Skeletal muscle tissue (tissue), 4 donors: ENCODE data around the gene CABLES1. TPM values are rescaled to one million over a fixed set of nuclear protein-coding genes. Genes with fewer than 3 reads are reported as not detected.

ENCODE experiments used
- H3K27ac ChIP-seq: one replicate; pipeline ENCODE4 v1.7.0; 2013; ENCODE audit warnings: mild to moderate bottlenecking, low read depth, low read length, inconsistent platforms
- H3K27me3 ChIP-seq, 3 donors: one replicate each; pipeline ENCODE4 v1.7.0; 2013; ENCODE audit warnings: low read length in 3 of 3; ENCODE audit not compliant: control insufficient read depth in 3 of 3, insufficient read depth in 3 of 3
- H3K36me3 ChIP-seq, 3 donors: one replicate each; pipeline ENCODE4 v1.7.0; 2013; ENCODE audit warnings: low read length in 3 of 3; ENCODE audit not compliant: control insufficient read depth in 3 of 3, insufficient read depth in 3 of 3
- H3K4me1 ChIP-seq, 3 donors: one replicate each; pipeline ENCODE4 v1.7.0; 2013; ENCODE audit warnings: low read length in 3 of 3, mild to moderate bottlenecking in 3 of 3; ENCODE audit not compliant: control insufficient read depth in 3 of 3, insufficient read depth in 3 of 3
- H3K4me3 ChIP-seq, 3 donors: one replicate each; pipeline ENCODE4 v1.7.0; 2013; ENCODE audit warnings: low read length in 3 of 3
- H3K9ac ChIP-seq, 3 donors: one replicate each; pipeline ENCODE4 v1.7.0; 2013; ENCODE audit warnings: low read length in 3 of 3, mild to moderate bottlenecking in 3 of 3, moderate library complexity in 2 of 3, low read depth in 1 of 3
- H3K9me3 ChIP-seq, 3 donors: one replicate each; pipeline ENCODE4 v1.7.0; 2013; ENCODE audit warnings: low read length in 3 of 3; ENCODE audit not compliant: control insufficient read depth in 3 of 3
- total RNA-seq: library from RNA; depleted of rRNA; stranded (reverse); fragments of >200 nt; gene quantifications from one replicate; pipeline ENCODE4 v1.2.3, GENCODE V29; 2014
- donor health status: Osteomylitis.

The CABLES1 gene
- total RNA-seq, 1 donor from 2014 or later, result 4.7 TPM

DNA sequence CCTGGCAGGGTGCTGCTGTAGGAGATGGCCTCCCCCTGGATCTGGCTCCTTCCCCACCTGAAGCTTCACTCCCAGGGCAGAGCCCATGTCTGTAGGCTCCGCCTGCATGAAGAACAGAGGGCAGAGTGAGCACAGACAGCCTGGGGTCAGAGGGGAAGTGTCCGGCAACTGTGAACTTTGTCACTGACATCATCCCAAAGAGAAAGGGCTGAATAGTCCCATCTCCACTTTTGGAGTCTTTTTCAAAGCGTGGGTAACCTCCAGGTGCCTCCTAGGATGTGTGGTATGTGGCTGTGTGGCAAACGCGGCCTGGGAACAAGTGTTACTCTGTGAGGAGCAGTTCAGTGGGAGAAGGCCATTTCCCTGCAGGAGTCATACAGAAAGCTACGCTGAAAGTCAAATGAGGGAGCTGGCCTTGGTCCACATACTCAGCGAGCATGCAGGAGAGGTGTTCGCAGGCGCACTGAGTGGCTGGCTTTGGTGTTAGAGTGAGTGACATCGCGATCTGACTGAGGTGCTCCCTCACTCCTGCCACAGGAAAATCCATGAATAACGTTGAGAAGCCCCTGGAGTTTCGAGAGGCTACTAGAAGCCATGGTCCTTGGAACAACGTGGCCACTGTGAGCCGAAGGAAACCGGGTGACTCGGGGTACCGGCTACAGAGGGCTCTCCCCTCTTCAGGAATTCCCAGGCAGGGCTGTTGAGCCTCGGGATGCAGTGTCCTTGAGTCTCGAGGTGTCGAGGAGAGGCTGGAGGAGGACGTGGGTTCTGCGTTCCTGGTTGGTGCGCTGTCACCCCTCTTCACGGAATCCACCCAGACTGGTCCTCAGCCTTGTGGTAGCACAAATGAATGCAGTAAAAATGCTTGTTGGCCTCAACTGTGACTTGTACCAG is 54.7 kb downstream of the CABLES1 start:
- no peaks in the 10 kb centered on the region for H3K36me3 ChIP-seq
- H3K4me1 ChIP-seq, result peaks cover 7 to 9% (median 7%) of the 10 kb centered on the region in 3 donors
- no peaks in the 10 kb centered on the region for H3K9me3 ChIP-seq
- no peak overlapping the region for H3K9ac ChIP-seq
- no peak overlapping the region for H3K4me3 ChIP-seq
- no peak overlapping the region for H3K27ac ChIP-seq
- no peaks in the 10 kb centered on the region for H3K27me3 ChIP-seq

GRCh38 chr18:23191232-23191631 is 55.9 kb downstream of the CABLES1 start:
- Histone ChIP-seq H3K9ac (no peak overlapping the region), H3K9me3 (no peaks in the 10 kb centered on the region), H3K36me3 (no peaks in the 10 kb centered on the region), H3K4me3 (no peak overlapping the region), H3K27ac (no peak overlapping the region), H3K27me3 (no peaks in the 10 kb centered on the region), H3K4me1 (peaks cover 7 to 9% (median 7%) of the 10 kb centered on the region in 3 donors)

GRCh38 chr18:23193742-23194141 is 58.5 kb downstream of the CABLES1 start:
- peaks cover 0 to 10% (median 6%) of the 10 kb centered on the region in 3 donors for H3K36me3 ChIP-seq
- no peaks in the 10 kb centered on the region for H3K27me3 ChIP-seq
- no peak overlapping the region for H3K4me3 ChIP-seq
- H3K27ac ChIP-seq, result no peak overlapping the region
- peaks cover 7 to 9% (median 7%) of the 10 kb centered on the region in 3 donors for H3K4me1 ChIP-seq
- no peak overlapping the region for H3K9ac ChIP-seq
- no peaks in the 10 kb centered on the region for H3K9me3 ChIP-seq

- Histone ChIP-seq H3K4me1 (peaks cover 7 to 9% (median 7%) of the 10 kb centered on the region in 3 donors), H3K9me3 (no peaks in the 10 kb centered on the region), H3K27ac (peak overlapping the region; percentile 34), H3K4me3 (no peak overlapping the region), H3K27me3 (no peaks in the 10 kb centered on the region), H3K9ac (no peak overlapping the region), H3K36me3 (peaks cover 0 to 10% (median 6%) of the 10 kb centered on the region in 3 donors)
Measured at GRCh38 chr18:23194155-23194996, 59.1 kb downstream of the CABLES1 start.

GRCh38 chr18:23194997-23195957 is 60.0 kb downstream of the CABLES1 start:
- Histone ChIP-seq H3K4me3 (no peak overlapping the region), H3K27ac (no peak overlapping the region), H3K9me3 (no peaks in the 10 kb centered on the region), H3K9ac (no peak overlapping the region), H3K27me3 (no peaks in the 10 kb centered on the region), H3K4me1 (peaks cover 7 to 9% (median 7%) of the 10 kb centered on the region in 3 donors), H3K36me3 (peaks cover 0 to 10% (median 6%) of the 10 kb centered on the region in 3 donors)

DNA sequence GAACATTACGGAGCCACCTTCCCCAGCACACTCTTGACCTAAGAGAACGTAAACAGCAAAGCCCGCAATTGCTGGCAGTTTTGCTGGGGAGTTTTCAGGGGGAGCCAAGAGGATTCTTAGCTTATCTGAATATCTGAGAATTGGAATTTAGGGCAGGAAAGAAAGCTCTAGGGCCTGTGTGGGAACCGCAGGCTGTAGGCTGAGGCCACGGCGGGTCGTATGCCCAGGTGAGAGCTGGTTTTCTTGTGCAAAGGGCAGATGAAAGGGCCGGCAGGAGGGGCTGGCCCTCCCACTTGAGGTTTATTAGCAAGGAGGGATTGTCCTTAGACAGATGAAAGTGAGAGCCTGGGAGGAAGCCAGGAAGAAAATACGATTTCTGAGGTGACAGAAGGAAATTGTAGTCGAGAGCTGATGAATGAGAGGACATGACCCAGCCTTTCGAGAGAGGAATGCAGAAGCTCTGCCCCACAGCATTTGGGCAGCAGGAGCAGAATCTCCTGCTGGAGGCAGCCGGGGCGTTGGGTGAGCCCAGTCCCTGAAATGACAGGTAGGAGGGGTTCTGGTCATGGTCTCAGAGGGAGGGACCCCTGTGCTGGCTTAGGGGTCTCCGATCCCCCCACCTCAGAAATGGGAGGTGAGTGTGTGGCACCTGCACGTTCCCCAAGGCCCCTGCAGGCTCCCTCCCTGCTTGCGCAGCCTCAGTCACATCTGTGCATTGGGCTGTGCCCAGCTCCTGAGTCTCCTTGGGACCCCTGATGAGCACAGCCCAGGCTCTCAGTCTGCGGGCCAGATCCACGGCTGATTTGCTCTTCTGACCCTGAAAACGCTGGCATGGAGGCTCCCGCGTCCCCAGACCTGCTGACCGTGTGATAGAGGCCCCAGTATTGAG is 61.1 kb downstream of the CABLES1 start:
- H3K27ac ChIP-seq, result no peak overlapping the region
- H3K9ac ChIP-seq, result no peak overlapping the region
- no peak overlapping the region for H3K4me3 ChIP-seq
- no peaks in the 10 kb centered on the region for H3K27me3 ChIP-seq
- peaks cover 7 to 9% (median 7%) of the 10 kb centered on the region in 3 donors for H3K4me1 ChIP-seq
- no peaks in the 10 kb centered on the region for H3K9me3 ChIP-seq
- H3K36me3 ChIP-seq, result peaks cover 0 to 10% (median 6%) of the 10 kb centered on the region in 3 donors

GRCh38 chr18:23198217-23198845 is 63.0 kb downstream of the CABLES1 start:
- Histone ChIP-seq H3K36me3 (peaks cover 0 to 10% (median 6%) of the 10 kb centered on the region in 3 donors), H3K4me3 (no peak overlapping the region), H3K4me1 (peaks cover 0 to 2% (median 0%) of the 10 kb centered on the region in 3 donors), H3K27me3 (no peaks in the 10 kb centered on the region), H3K27ac (no peak overlapping the region), H3K9ac (no peak overlapping the region), H3K9me3 (no peaks in the 10 kb centered on the region)

DNA sequence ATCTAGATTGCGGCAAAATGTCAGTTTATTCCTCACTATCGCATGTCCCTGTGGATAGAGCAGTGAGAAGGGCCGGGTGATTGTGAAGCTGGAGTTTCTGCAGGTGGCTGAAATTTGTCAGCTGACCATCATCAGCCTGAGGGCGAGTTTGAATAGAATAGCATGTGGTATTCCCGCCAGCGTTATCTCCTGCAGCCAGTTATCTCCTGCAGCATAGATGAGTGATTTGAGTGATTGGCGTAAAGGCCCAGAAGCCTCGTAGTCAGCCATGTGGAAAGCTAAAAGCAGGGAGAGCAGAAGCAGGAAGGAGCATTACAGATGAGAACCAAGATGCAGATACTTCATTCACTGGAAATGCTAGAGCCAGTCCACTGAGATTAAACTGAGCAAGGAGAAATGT is 65.5 kb downstream of the CABLES1 start:
- Histone ChIP-seq H3K27me3 (no peaks in the 10 kb centered on the region), H3K36me3 (peaks cover 0 to 10% (median 6%) of the 10 kb centered on the region in 3 donors), H3K4me3 (no peak overlapping the region), H3K9me3 (no peaks in the 10 kb centered on the region), H3K4me1 (peaks cover 0 to 4% (median 3%) of the 10 kb centered on the region in 3 donors), H3K27ac (no peak overlapping the region), H3K9ac (no peak overlapping the region)
